ENCODE data around the gene TEPSIN.

The TEPSIN gene

DNA sequence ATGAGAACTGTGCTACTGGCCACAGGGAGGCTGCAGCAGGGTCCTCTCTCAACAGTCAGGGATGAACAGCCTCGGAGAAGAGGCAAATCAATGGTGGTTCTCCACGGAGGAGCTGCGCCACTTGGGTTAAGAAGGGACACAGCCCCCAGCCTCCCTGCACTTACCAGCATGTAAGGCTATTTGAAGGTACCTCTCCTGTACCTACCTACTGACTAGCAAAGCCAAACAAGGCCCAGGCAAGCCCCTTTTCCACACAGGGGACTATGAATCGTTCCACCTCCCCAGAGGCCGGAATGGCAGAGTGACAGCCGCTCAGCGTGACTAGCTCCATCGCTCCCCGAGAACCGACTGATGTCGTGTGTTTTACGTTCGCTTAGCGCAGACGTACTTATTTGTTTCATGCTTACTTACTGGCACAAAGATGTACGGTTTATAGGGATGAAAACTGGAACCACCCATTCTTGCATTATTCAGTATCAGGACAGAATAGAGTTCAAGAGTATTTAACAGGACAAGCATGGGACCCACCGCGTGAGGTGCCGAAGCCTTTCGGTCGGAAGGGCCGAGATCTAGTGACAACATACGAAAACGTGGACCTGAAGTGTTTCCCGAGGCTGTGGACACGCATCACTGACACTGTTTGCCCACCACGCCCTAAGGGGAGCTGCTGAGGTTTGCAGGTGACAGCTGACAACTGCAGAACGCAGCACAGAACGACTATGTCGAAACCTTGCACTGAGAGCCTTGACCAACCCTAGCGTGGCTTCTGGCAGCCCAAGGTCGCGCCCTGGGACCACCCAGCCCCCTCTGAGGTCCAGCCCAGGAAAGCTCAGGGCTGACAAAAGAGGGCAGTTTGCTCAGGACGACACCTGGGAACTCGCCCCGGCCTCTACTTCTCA is 1.0 kb downstream of the TEPSIN start:
- DNase-seq (ENCODE audit: low spot score): no peak
- in situ Hi-C loops (cut with MboI; ENCODE audit: low sequenced_read_pairs, unreplicated experiment): no loop called here
- no peak for TF ChIP-seq CTCF (IDR thresholded peaks at IDR 0.05; ENCODE audit: borderline replicate concordance, control extremely low read depth, extremely low read depth, insufficient read depth, missing control alignments)

- TF ChIP-seq CTCF (IDR thresholded peaks at IDR 0.05; ENCODE audit: borderline replicate concordance, control extremely low read depth, extremely low read depth, insufficient read depth, missing control alignments): no peak
- no peak for DNase-seq (ENCODE audit: low spot score)
- in situ Hi-C loops (cut with MboI; ENCODE audit: low sequenced_read_pairs, unreplicated experiment): no loop called here
These were observed 2.1 kb downstream of the TEPSIN start for GRCh38 chr17:81236784-81237183.

GRCh38 chr17:81235822-81236740 is 2.8 kb downstream of the TEPSIN start:
- DNase-seq (ENCODE audit: low spot score): no peak
- no peak for TF ChIP-seq CTCF (IDR thresholded peaks at IDR 0.05; ENCODE audit: borderline replicate concordance, control extremely low read depth, extremely low read depth, insufficient read depth, missing control alignments)
- in situ Hi-C loops (cut with MboI; ENCODE audit: low sequenced_read_pairs, unreplicated experiment): no loop called here

GRCh38 chr17:81234940-81235821 is 3.7 kb downstream of the TEPSIN start:
- no peak for TF ChIP-seq CTCF (IDR thresholded peaks at IDR 0.05; ENCODE audit: borderline replicate concordance, control extremely low read depth, extremely low read depth, insufficient read depth, missing control alignments)
- DNase-seq (ENCODE audit: low spot score): no peak
- in situ Hi-C loops (cut with MboI; ENCODE audit: low sequenced_read_pairs, unreplicated experiment): no loop called here

DNA sequence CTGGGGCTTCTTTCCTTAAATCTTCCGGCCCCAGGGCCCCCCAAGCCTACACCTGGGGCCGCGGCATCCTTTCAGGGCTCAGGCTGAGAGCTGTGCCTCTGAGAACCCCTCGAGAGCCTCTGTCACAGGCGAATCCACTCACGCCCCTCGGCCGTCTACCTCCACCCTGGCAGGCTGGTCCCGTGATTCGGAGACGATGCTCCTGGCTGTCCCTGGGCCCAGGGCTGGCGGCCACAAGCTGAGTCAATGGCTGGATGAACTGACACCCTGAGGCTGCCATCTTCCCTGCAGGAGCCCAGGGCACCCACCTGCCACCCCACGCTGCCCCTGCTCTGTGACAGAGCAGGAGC is 4.4 kb downstream of the TEPSIN start:
- TF ChIP-seq CTCF (IDR thresholded peaks at IDR 0.05; ENCODE audit: borderline replicate concordance, control extremely low read depth, extremely low read depth, insufficient read depth, missing control alignments): no peak
- no peak for DNase-seq (ENCODE audit: low spot score)
- in situ Hi-C loops (cut with MboI; ENCODE audit: low sequenced_read_pairs, unreplicated experiment): no loop called here
